ENCODE results near the gene CFAP20.

DNA sequence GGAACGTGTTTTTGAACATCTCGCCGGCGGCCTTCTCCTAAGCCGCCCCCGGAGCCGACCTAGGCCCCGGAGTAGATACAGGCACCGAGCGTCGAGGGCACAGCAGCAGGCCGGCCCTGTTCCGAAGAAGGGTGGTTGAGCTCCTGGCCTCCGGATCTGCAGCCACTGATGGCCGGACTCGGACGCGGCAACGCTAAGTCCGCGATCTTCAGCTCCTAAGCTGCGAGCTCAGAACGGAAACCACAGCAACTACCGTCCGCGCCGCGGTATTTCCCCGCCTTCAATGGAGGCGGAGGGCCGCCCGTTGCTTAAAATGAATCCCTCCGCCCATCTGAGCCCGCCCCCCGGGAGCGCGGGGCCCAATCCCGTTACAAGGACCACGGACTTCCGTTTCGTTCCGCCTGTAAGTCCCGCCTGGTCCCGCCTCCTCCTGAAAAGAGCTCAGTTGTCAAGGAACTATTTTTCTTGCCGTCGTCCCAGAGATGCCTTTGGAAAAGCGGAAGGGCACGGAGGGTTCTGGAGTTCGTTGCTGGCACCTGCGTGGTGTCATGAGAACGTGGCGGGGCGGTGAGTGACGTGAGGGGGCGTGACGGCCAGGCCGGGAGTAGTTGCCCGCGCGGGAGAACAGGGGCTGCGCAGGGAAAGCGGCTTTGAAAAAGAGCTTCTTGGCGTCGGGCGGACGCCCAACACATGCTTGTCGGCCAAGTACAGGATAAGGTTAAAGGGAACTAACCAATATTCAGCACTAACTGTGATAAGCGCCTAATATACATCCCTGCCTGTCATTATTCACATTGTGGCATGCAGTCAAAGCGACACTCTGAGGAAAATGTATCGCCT lies at the start of gene CFAP20:
- TF ChIP-seq, protein P1, sequence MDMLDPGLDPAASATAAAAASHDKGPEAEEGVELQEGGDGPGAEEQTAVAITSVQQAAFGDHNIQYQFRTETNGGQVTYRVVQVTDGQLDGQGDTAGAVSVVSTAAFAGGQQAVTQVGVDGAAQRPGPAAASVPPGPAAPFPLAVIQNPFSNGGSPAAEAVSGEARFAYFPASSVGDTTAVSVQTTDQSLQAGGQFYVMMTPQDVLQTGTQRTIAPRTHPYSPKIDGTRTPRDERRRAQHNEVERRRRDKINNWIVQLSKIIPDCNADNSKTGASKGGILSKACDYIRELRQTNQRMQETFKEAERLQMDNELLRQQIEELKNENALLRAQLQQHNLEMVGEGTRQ (IDR thresholded peaks at IDR 0.05), result no peak
- TF ChIP-seq, protein P2, sequence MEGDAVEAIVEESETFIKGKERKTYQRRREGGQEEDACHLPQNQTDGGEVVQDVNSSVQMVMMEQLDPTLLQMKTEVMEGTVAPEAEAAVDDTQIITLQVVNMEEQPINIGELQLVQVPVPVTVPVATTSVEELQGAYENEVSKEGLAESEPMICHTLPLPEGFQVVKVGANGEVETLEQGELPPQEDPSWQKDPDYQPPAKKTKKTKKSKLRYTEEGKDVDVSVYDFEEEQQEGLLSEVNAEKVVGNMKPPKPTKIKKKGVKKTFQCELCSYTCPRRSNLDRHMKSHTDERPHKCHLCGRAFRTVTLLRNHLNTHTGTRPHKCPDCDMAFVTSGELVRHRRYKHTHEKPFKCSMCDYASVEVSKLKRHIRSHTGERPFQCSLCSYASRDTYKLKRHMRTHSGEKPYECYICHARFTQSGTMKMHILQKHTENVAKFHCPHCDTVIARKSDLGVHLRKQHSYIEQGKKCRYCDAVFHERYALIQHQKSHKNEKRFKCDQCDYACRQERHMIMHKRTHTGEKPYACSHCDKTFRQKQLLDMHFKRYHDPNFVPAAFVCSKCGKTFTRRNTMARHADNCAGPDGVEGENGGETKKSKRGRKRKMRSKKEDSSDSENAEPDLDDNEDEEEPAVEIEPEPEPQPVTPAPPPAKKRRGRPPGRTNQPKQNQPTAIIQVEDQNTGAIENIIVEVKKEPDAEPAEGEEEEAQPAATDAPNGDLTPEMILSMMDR (IDR thresholded peaks at IDR 0.05), result no peak

All from A549 (cell line).